HG02763 (cell line): ENCODE data around the gene CD58.
"Not testable (repeated sequence)": the region's sequence is repeated elsewhere in the genome, so short reads cannot be mapped to it uniquely, and the experiment has no call there.

ENCODE experiments used
- ATAC-seq: cut with Tn5 transposase; IDR thresholded peaks from one replicate; pipeline ENCODE4 v1.9.1; 2021; ENCODE audit warnings: mild to moderate bottlenecking, moderate library complexity; ENCODE audit not compliant: unreplicated experiment

Gene CD58, protein sequence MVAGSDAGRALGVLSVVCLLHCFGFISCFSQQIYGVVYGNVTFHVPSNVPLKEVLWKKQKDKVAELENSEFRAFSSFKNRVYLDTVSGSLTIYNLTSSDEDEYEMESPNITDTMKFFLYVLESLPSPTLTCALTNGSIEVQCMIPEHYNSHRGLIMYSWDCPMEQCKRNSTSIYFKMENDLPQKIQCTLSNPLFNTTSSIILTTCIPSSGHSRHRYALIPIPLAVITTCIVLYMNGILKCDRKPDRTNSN

DNA sequence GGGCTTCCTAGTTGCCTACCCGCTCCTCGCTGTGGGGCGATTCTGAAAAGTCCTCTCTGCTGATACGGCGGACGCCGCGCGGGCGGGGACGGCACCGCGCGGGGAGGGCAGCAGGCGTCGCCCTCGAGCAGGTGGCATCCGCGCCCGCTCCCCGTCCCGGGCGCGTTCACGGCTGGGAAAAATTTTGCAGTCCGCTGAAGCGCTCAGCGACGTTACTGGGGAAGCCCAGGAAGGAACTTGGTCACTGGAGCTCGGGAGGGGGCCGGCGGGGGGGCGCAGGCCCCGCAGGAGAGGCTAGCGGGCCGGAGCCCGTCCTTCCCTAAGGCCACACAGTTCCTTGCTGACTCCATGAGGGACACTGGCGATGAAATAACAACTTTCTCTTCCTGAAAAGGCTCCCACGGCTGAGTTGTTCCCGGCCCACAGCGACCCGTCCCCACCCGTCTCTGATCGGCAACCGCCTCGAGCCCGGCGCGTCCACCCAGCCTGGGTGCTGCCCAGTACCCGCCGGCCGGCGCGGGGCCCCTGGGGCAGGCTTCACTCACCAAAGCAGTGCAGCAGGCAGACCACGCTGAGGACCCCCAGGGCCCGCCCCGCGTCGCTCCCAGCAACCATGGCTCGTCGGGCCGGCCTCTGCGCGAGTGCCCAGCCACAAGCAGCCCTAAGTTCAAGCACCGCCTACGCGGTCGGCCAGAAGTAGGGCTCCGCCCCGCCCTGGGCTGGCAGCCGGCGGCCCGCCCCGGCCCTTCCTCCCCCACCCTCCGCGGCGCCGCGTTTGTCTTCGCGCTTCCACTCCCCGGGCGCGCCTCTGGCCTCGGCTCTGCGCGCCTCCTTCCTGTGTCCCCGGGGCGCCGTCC lies at the start of gene CD58:
TSS of gene CD58 (minus strand) at position 669 of the 857 bp plus-strand sequence. CDS start at position 615, 54 bp downstream.
- peak; percentile 65 for ATAC-seq

DNA sequence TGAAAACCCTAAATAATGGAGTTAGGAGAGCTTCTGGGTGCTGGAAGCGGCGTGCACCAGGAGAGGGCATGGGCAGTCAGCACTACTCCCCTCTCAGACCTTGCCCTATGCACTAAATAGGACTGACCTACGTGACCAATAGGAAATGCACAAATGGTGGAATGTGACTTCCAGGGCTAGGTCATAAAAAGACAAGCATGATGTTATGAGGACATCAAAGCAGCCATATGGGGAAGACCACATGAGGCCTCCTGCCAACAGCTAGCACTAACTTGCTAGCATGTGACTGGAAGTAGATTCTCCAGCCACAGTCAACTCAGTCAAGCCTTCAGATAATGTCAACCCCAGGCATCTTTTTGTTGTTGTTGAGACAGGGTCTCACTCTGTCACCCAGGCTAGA lies 49.6 kb upstream of the CD58 start:
- not testable (repeated sequence) for ATAC-seq

DNA sequence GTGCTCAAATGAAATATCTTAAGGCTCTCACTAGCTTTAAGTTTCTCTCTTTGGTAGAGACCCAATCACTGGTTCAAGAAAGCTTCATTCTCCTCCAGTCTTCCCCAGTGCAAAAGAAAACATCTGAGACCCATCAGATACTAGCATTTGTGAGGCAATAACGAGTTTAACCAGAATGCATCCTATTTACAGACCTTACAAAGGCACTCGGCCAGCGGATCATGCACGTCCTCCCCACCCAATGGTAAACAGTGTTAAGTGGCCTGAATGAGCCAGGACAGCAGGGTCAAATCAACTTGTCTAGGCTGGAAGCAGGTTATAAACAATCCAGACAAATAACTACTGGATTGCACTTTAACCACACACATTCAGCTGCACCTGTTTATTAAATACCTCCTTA lies 48.3 kb upstream of the CD58 start:
- not testable (repeated sequence) for ATAC-seq

DNA sequence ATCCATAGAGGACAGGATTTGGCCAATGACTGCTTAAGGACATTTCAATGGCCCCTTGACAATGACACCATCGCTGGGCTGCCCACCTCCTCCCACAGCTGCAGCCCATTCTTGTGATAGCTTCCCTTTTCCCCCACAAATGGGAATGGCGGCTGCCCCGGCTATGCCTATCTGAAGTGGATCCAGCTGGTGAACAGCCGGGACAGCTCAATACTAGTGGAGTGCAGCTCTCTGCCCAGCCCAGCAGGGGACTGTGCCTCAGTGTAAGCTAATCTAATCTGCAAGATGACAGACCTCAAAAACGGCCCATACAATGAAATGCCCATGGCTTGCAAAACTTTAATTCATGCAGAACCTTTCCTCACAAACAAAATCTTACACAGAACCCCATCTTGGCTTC lies 47.0 kb upstream of the CD58 start:
- not testable (repeated sequence) for ATAC-seq

DNA sequence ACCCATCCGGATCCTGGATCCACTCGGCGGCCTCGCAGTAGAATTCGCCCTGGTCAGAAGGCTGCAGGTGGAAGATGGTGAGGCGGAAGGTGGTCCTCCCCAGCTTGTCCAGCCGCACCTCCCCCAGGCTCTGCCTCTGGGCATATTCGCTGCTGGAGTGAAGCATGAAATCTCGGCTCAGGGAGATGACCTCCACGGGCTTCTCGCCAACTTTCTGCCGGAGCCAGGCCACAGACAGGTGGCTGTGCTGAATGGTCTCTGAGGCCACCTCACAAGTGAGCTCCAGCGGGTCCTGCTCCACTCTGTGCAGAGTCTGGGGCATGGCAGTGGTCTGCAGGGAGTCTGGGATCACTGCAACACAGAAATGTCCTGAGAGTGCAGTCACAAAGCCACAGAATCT lies 43.0 kb upstream of the CD58 start:
- ATAC-seq, result not testable (repeated sequence)

DNA sequence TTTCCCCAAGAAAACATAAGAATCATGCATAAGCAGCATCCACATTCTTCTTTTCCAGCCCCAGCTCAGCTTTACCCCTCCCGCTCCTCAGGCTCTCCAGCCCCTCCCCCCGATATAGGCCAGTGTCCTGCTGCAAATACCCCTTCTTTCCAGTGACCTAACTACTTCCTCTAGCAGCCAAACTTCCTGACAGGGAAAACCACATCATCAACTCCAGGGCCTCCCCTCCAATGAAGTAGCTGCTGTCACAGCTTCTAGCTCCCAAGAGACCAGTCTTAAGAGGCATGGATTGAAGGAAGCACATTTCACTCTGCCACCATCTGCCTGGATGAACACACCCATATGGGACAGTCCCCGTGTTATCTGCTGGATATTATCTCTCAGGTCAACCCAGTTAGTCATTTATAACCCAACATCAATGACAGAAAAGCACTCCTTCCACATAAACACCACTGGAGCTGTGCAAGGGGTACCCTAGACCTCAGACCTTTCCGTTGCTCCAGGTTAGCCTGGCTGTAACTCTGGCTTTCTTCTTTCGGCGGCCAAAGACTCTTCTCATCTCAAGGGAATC lies 39.1 kb upstream of the CD58 start:
- ATAC-seq, result not testable (repeated sequence)

DNA sequence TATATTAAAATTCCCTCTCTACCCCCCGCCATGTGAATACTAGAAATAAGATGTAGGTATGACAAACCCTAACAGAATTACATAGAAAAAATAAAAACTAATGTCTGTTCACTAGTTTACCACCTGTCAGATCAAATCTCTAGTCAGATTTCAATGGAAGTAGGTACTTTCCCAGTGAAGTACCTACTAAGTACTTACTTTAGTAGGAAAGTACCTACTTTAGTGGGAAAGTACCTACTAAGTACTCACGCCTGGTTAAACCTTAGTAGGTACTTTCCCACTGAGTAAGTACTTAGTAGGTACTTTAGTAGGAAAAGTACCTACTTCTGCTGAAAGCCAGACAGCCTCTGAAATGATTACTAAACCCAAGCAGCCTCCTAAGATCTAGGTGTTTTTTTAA lies 38.0 kb upstream of the CD58 start:
- not testable (repeated sequence) for ATAC-seq

DNA sequence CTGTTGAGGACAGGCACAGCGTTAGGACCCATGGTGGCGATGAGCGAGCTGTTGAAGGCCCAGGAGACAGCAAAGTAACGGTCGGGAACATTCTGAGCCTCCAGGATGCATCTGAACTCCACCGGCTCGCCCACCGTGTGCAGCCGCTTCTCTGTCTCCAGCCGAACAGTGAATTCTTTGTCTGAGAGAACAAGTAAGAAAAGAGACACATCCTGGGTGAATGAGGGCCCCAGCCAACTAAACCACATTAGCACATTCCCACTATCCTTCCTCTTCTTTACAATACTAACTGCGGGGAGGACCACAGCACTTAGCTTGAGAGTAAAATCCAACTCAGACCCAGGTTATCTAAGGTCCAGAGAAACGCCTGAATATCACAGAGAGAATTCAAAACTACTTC lies 37.3 kb upstream of the CD58 start:
- not testable (repeated sequence) for ATAC-seq

DNA sequence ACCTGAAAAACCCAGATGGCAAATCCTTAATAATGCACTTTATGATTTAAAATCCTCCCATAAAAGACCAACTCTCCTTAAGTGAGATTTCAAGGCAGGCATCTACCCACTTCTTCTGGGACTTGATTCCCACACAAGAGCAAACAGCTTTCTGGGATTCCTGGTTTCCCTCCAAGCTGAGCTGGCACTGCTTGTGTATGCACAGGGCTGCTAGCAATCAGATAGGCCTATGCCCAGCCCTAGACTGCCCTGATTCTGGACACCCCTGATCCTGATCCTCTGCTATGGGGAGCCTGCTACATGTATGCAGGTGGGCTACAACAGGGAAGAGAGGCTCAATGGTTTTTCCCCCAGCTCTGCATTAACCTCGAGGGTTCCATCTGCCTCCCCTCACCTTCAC lies 36.6 kb upstream of the CD58 start:
- ATAC-seq, result not testable (repeated sequence)

DNA sequence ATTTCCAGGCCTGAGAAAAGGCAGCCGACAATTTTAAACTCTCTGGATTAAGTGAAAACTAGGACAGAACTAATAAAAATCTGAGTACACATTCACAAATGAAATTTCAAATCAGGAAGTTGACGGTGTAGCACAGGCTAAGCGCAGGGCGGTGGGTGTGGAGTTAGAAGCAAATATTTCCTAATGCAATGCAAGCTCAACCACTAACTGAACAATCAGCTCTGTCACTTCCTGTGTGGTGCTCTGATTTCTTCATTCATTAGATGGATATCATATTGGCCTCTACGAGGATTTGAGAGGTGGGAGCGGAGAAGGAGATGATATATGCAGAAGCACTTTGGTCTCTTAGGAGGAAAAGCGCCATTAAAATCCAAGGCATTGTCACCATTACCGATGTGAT lies 35.2 kb upstream of the CD58 start:
- ATAC-seq, result not testable (repeated sequence)

DNA sequence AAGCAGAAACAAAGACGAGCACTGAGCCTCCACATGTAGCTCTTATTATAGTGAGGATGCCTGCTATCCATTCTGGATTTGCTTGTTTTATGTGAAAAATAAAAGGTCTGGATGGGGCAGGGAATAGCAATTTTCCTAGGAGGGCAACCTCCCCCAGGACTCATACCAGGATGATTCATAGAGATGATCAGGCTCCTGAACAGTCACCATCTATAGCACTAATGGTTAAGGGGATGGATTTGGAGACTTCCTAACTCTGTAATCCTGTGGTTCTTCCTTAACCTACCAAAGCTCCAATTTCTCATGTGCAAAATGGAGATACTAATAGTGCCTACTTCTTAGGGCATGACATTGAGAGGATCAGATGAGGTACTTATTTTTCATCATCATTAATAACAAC lies 34.5 kb upstream of the CD58 start:
- no peak for ATAC-seq

DNA sequence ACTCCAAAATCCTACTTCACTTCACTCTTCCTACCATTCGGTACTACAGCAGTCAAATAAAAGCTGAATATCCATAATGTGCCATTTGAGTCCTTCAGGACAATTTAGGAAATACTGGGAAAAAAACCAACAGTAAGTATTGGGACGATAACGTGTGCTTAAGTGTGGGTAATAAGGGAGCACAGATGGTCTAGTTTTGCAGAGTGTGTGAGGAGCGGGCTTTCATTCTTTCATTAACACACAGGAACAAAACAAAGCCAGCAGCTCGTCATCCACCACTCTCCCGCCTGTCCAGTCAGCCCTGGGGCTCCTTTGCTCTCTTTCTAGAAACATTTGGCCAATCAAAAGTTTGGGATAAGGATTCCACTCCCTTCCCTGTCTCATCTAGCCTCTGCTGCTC lies 33.6 kb upstream of the CD58 start:
- not testable (repeated sequence) for ATAC-seq

DNA sequence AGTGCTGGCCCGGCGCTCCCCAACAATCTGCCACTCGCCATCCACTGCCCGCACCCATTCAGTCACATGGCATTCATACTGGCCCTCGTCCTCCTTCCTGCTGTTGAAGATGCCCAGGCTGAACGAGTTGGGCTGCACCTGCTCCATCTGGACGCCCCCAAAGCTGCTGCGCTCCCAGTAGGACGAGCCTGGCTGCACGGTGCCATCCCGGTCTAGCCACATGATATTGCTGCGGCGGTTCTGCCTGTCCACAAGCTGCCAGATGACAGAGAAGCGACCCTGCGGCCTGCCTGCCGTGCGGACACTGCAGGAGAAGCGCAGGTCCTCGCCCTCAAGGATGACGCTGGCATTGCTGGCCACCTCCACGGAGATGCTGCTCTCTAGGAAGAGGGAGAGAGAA lies 32.8 kb upstream of the CD58 start:
- not testable (repeated sequence) for ATAC-seq

DNA sequence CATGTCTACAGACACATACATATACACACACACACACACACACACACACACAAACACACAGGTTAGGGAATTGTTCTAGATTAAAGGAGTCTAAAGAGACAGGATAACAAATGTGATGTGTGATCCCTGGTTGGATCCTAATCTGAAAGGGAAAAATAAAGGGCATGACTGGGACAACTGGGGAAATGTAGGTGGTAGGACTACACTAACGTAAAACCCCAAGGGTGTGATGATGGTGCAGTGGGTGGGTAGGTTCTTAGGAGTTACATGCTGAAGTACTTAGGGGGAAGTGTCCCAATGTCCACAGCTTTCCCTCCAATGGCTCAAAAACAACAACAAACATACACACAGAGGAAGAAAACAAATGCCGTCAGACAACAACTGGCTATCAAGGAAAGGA lies 28.5 kb upstream of the CD58 start:
- ATAC-seq, result not testable (repeated sequence)

DNA sequence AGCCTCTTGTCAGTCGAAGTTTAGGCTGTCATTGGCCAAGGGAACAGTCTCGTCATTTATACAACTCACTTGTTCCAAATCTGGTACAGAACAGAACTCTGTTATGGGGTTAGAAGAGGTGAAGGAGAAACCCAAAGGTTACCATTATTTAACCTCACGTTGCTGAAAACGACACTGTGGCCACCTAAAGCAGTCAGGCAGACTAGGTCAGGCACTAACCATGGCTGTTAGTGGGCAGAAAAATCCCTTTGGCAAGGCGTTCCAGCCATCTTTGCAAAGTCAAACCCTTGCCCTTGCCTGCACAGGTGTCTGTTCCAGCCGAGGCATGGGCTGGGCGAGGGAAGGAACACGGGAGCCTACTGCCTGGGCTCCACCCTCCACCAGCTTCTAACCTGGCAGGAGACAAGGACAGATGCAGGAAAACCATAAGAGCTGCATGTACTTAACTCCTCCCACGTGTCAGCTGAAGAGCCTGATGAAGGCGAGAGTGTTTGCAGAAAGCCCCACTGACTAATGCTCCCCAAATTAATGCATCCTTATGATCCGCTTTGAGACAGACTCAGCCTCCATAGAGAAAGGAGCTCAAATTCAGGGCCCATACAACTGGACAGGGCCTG lies 27.7 kb upstream of the CD58 start:
- not testable (repeated sequence) for ATAC-seq

DNA sequence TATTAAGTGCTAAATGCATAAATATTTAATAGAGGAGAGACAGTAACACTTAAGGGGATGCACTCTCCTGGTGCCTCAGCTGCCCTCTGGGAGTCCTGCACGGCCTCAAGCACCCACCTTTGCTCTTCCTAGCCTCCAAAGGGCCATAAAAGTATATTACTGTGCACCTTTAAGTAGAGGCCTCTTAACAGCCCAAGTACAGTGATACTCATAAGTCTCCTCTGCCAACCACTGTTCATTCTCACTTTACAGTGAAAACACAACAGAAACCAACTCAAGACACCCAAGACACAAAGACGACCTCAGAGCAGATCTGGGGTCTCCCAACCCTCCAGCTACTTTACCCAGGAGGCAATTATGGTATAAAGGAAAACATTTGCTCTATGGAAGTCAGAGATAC lies 26.6 kb upstream of the CD58 start:
- peak; percentile 74 for ATAC-seq

DNA sequence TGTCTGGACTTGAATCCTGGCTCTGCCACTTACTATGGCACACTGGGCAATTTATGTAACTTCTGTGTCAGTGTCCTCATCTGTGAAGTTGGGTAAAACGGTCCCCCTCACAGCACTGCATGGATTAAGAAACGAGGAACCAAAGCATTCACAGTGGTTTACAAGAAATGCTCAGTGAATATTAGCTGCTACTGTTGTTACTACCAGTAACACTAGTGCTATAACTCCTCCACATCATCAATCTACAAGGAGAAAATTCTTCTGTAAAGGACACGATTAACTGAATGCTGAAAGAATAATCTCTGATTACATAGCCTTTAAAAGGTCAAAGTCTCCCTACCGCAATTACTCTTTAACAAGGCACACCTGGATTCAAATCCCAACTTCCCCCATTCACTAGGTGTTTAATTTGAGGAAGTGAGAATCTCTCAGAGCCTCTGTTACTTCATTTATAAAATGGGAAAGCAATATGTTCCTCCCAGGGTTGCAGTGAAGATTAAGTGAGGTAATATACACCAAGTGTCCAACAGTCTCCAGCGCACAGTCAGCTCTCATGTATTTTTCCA lies 26.0 kb upstream of the CD58 start:
- ATAC-seq, result not testable (repeated sequence)

DNA sequence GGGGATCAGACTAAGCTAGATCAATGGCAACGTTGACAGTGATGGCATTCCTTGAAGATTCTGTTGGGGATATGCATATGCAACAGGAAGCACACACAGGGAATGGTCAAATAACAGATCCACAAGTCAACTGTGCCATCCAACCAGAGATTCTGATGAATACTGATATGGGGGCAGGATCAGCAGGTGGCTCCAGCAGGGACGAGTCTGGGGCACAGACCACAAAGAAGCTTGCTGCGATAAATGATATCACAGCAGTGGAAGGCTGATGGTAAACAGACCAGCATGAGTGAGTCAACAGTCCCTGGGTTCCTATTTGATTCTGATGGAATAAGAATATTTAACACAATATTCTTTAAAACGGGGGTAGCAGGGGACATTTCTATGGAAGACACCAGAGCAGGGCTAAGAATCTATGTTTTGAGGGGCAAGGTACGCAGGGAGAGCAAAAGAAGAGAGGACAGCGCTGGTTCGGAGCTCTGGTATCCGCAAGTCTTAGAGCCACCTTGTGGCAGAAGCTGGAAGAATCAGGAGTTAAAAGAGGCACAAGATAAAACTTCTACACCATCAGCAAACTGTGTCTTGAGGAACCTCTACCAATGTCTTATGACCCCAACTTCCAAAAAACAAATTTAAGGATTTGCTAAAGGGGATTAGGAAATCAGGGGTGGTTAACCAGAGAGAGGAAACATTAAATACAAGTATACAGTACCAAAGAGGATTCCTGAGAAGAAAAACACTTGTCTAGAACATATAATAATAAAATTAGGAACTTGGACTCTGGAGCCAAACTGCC lies 25.3 kb upstream of the CD58 start:
- not testable (repeated sequence) for ATAC-seq

DNA sequence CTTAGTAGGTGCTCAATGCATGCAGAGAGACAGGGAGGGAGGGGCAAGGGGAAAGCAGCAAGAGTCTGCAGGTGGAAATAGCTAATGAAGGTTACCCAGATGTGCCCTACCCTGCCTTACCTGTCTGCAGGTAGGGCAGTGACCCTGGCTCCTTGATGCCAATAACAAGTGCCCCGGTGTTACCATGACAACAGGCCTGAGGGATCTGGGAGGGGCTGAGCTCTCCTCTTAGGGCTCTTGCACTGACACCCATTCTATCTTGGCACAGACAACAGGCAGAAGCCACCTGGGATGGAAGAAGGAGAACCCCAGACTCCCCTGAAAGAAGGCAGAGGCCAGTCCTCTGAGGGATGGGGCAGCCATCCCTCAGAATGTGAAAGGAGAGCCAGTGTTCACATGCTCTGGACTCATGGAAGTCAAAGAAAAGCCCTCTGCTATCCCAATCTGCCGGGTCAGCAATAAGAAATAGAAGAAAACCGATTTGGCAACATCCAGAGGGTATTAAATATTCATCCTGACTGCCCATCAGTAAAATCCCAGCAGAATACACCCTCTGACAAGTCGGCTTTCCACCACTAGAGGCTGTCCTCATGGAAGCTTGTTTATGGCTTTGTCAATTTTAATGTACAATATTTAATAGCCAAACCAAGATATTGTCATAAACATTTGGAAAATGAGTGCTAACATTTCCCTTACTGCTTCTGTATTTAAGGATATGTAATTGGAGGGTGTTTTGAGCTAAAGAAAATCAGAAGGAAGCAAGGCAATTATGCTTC lies 24.4 kb upstream of the CD58 start:
- ATAC-seq, result not testable (repeated sequence)
